HepG2 (cell line): Measurements from ENCODE around the gene ZNF581. TPM values are rescaled to one million over a fixed set of nuclear protein-coding genes. Genes with fewer than 3 reads are reported as not detected.
A peak's percentile ranks its signal among the peaks of the same experiment; 100 is the strongest.

Experiments
- ARID5B ChIP-seq: IDR thresholded peaks from 2 replicates; pipeline ENCODE4 v1.4.0; 2020; ENCODE audit warnings: mild to moderate bottlenecking, missing genetic modification reagents
- ATAD3A ChIP-seq: sonication (generic); formaldehyde crosslinking; IDR thresholded peaks from 2 replicates; pipeline ENCODE4 v1.4.0; 2020; ENCODE audit warnings: missing genetic modification reagents
- DNMT1 ChIP-seq: sonication (generic); formaldehyde crosslinking; IDR thresholded peaks from 2 replicates; pipeline ENCODE4 v1.5.1; 2020; ENCODE audit warnings: mild to moderate bottlenecking, missing genetic modification reagents
- GABPB1 ChIP-seq: IDR thresholded peaks from 2 replicates; pipeline ENCODE4 v1.6.1; 2016; ENCODE audit warnings: mild to moderate bottlenecking, missing genetic modification reagents, moderate library complexity, missing compliant biosample characterization
- SOX5 ChIP-seq: IDR thresholded peaks from 2 replicates; pipeline ENCODE4 v1.6.1; 2016; ENCODE audit warnings: borderline replicate concordance
- STAG1 ChIP-seq: sonication (generic); formaldehyde crosslinking; IDR thresholded peaks from 2 replicates; pipeline ENCODE4 v1.4.0; 2020; ENCODE audit warnings: missing genetic modification reagents
- ZBTB33 ChIP-seq: sonication (generic); formaldehyde crosslinking; IDR thresholded peaks from 2 replicates; pipeline ENCODE4 v1.4.0; 2020; ENCODE audit warnings: missing genetic modification reagents
- ZFP1 ChIP-seq: IDR thresholded peaks from 2 replicates; pipeline ENCODE4 v1.6.1; 2016
- ZFP37 ChIP-seq: sonication (generic); formaldehyde crosslinking; IDR thresholded peaks from 2 replicates; pipeline ENCODE4 v1.4.0; 2020; ENCODE audit warnings: missing genetic modification reagents, borderline replicate concordance
- ZFX ChIP-seq: sonication (generic); formaldehyde crosslinking; IDR thresholded peaks from 2 replicates; pipeline ENCODE4 v1.4.0; 2020; ENCODE audit warnings: mild to moderate bottlenecking, low read depth, missing genetic modification reagents, moderate library complexity
- ZMAT5 ChIP-seq: sonication (generic); formaldehyde crosslinking; IDR thresholded peaks from 2 replicates; pipeline ENCODE4 v1.5.0; 2020; ENCODE audit warnings: mild to moderate bottlenecking, low read depth, missing genetic modification reagents, borderline replicate concordance
- ZMYM3 ChIP-seq: sonication (generic); formaldehyde crosslinking; IDR thresholded peaks from 2 replicates; pipeline ENCODE4 v1.5.1; 2020; ENCODE audit warnings: mild to moderate bottlenecking, missing genetic modification reagents
- ZNF180 ChIP-seq: sonication (generic); formaldehyde crosslinking; IDR thresholded peaks from 2 replicates; pipeline ENCODE4 v1.4.0; 2020; ENCODE audit warnings: low read depth, missing genetic modification reagents, borderline replicate concordance
- ZNF550 ChIP-seq: sonication (generic); formaldehyde crosslinking; IDR thresholded peaks from 2 replicates; pipeline ENCODE4 v1.4.0; 2020; ENCODE audit warnings: mild to moderate bottlenecking, missing genetic modification reagents, borderline replicate concordance
- ZNF605 ChIP-seq: sonication (generic); formaldehyde crosslinking; IDR thresholded peaks from 2 replicates; pipeline ENCODE4 v1.8.0; 2022; ENCODE audit warnings: mild to moderate bottlenecking, missing genetic modification reagents
- polyA plus RNA-seq, 8 experiments: library from polyadenylated mRNA; depleted of rRNA in 3 of 8; stranded (reverse) in 7 of 8; unstranded in 1 of 8; fragments of >200 nt; fragmentation: Illumina TruSeq in 4 of 8; extraction: Trizol in 4 of 8; gene quantifications; 2 replicates each; pipeline versions ENCODE4 v1.2.1 to v1.2.3, GENCODE V29; 2011 to 2016; ENCODE audit warnings: low read depth in 4 of 8, missing spikeins in 1 of 8, mixed read lengths in 1 of 8; ENCODE audit not compliant: insufficient read depth in 1 of 8
- total RNA-seq, 5 experiments: library from RNA; depleted of rRNA; stranded (reverse); fragments of >200 nt; fragmentation: Illumina TruSeq; extraction: Trizol; gene quantifications; 2 replicates each; pipeline ENCODE4 v1.2.3, GENCODE V29; 2016; ENCODE audit warnings: low read depth in 1 of 5

ZNF581 gene
- total and polyA plus RNA-seq, 2 of the 13 experiments (the other 11 are each of a cell fraction or from before 2014, with no cell fraction given): 19.6 to 49.5 TPM

- 0 out of 2 replicates have a peak, but pooled peaks have one; percentile 11 for TF ChIP-seq ZFX
- no peak for TF ChIP-seq ZMYM3 (CRISPR knock-in tag)
- no peak for TF ChIP-seq ZMAT5 (CRISPR knock-in tag)
- peak; percentile 80 for TF ChIP-seq STAG1 (CRISPR knock-in tag)
- no peak for TF ChIP-seq ZFP37
- TF ChIP-seq GABPB1 (CRISPR knock-in tag): peak; percentile 46
- 0 out of 2 replicates have a peak, but pooled peaks have one; percentile 58 for TF ChIP-seq DNMT1 (CRISPR knock-in tag)
- 0 out of 2 replicates have a peak, but pooled peaks have one; percentile 2 for TF ChIP-seq SOX5 (CRISPR knock-in tag)
- no peak for TF ChIP-seq ATAD3A (CRISPR knock-in tag)
- 0 out of 2 replicates have a peak, but pooled peaks have one; percentile 26 for TF ChIP-seq ARID5B (CRISPR knock-in tag)
- no peak for TF ChIP-seq ZFP1
- no peak for TF ChIP-seq ZNF550 (CRISPR knock-in tag)
- TF ChIP-seq ZBTB33 (CRISPR knock-in tag): 0 out of 2 replicates have a peak, but pooled peaks have one; percentile 16
- no peak for TF ChIP-seq ZNF180 (CRISPR knock-in tag)
- peak; percentile 67; the same call in 1 of the 2 replicates for TF ChIP-seq ZNF605 (CRISPR knock-in tag)
These were observed 37.6 kb upstream of the ZNF581 start, which contains the start of gene ZNF865 (continued) for GRCh38 chr19:55605637-55606470.
